Hepatocyte (in vitro differentiated cells): ENCODE results near the gene APOM. TPM values are rescaled to one million over a fixed set of nuclear protein-coding genes. Genes with fewer than 3 reads are reported as not detected.

ENCODE experiments used
- DNase-seq: peaks from one replicate; pipeline ENCODE4 v3.0.0-alpha.2; 2016; ENCODE audit warnings: low spot score
- H2AFZ ChIP-seq: fragments of 200-600 bp; sonication (generic); 2 replicates; pipeline ENCODE4 v1.6.0; 2016; ENCODE audit warnings: antibody characterized with exemption, mild to moderate bottlenecking
- H3K27ac ChIP-seq: fragments of 200-600 bp; sonication (generic); 2 replicates; pipeline ENCODE4 v1.5.1; 2016; ENCODE audit warnings: mild to moderate bottlenecking
- H3K27me3 ChIP-seq: fragments of 200-600 bp; sonication (generic); 2 replicates; pipeline ENCODE4 v1.6.1; 2016
- H3K36me3 ChIP-seq: fragments of 200-600 bp; sonication (generic); replicated peaks from 2 replicates; pipeline ENCODE4 v1.5.1; 2016; ENCODE audit warnings: low read depth; ENCODE audit not compliant: insufficient read depth
- H3K4me1 ChIP-seq: fragments of 200-600 bp; sonication (generic); 2 replicates; pipeline ENCODE4 v1.5.1; 2016; ENCODE audit warnings: mild to moderate bottlenecking, moderate library complexity; ENCODE audit not compliant: insufficient read depth
- H3K4me2 ChIP-seq: fragments of 200-600 bp; sonication (generic); 2 replicates; pipeline ENCODE4 v1.6.0; 2016
- H3K4me3 ChIP-seq: fragments of 200-600 bp; sonication (generic); 2 replicates; pipeline ENCODE4 v1.5.1; 2016; ENCODE audit warnings: mild to moderate bottlenecking
- H3K79me2 ChIP-seq: fragments of 200-600 bp; sonication (generic); 2 replicates; pipeline ENCODE4 v1.6.0; 2017; ENCODE audit warnings: mild to moderate bottlenecking
- H3K9me2 ChIP-seq: fragments of 200-600 bp; sonication (generic); replicated peaks from 2 replicates; pipeline ENCODE4 v1.6.0; 2017; ENCODE audit warnings: mild to moderate bottlenecking; ENCODE audit not compliant: insufficient read depth
- H3K9me3 ChIP-seq: fragments of 200-600 bp; sonication (generic); 2 replicates; pipeline ENCODE4 v1.5.1; 2016; ENCODE audit warnings: low read depth, mild to moderate bottlenecking
- H4K20me1 ChIP-seq: fragments of 200-600 bp; sonication (generic); 2 replicates; pipeline ENCODE4 v1.6.0; 2016; ENCODE audit warnings: mild to moderate bottlenecking; ENCODE audit not compliant: insufficient read depth, poor library complexity, severe bottlenecking
- EZH2 ChIP-seq: fragments of 200-600 bp; sonication (generic); IDR thresholded peaks from 2 replicates; pipeline ENCODE4 v1.6.1; 2016; ENCODE audit warnings: antibody characterized with exemption, mild to moderate bottlenecking, borderline replicate concordance
- EZH2phosphoT487 ChIP-seq: fragments of 200-600 bp; sonication (generic); IDR thresholded peaks from one replicate; pipeline ENCODE4 v1.6.1; 2018; ENCODE audit warnings: antibody characterized with exemption, mild to moderate bottlenecking, low read depth, moderate library complexity; ENCODE audit not compliant: unreplicated experiment, severe bottlenecking
- WGBS: methylation state at CpG from one replicate; pipeline ENCODE4 v1.1.6; 2016; ENCODE audit warnings: low lambda C conversion rate; ENCODE audit errors: missing lambda C conversion rate; 5-methylcytosine and 5-hydroxymethylcytosine counted together
- microRNA-seq: library from miRNA; unstranded; fragments of <30 nt; microRNA quantifications from one replicate; pipeline ENCODE4, GENCODE V29; 2017
- polyA plus RNA-seq: library from polyadenylated mRNA; unstranded; fragments of >200 nt; fragmentation: Nextera tagmentation; extraction: Ambion mirVana; gene quantifications from 2 replicates; pipeline ENCODE4 v1.2.1, GENCODE V29; 2016
- small RNA-seq: library from RNA; depleted of rRNA; stranded (forward); fragments of <200 nt; gene quantifications from one replicate; pipeline ENCODE3, GENCODE V24; 2014
- total RNA-seq: library from RNA; depleted of rRNA; stranded (reverse); fragments of >200 nt; gene quantifications from 2 replicates; pipeline ENCODE4 v1.2.3, GENCODE V29; 2014
- TF ChIP-seq, protein P1 (sequence below): fragments of 200-600 bp; sonication (generic); IDR thresholded peaks from 2 replicates; pipeline ENCODE4 v1.5.1; 2016; ENCODE audit warnings: antibody characterized with exemption, mild to moderate bottlenecking; ENCODE audit not compliant: poor library complexity

APOM gene
- total and polyA plus RNA-seq, 2 experiments from 2014 or later, result 9.3 to 40.7 TPM

DNA sequence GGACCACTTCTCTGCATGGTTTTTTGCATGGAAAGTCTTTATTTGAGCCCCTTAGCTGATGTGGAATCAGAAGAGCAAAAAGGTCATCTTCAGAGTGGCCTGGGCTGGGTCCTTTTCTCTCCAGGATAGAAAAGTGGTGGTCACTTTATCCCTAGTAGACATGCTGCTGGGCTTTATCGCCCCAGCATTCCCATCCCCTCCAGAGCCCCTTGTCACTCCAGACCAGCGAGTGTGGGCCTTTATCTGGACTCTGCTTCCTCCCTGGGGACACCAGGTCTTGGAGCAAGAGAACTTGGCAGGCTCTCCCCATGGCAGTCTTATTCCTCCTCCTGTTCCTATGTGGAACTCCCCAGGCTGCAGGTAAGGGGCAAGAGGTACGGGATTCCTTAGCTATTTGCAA lies 50.9 kb downstream of the APOM start, which contains the start of gene LY6G6F:
Gene LY6G6F, plus strand, starts transcription at position 268 of the 400 bp plus-strand sequence. Its CDS starts 41 bp downstream, at position 309.
- H4K20me1 ChIP-seq, result no peaks in the 10 kb centered on the region
- no peak within 1 kb of the TSS for H2AFZ ChIP-seq
- H3K4me2 ChIP-seq, result no peak within 1 kb of the TSS
- no peaks in the 10 kb centered on the region for H3K9me3 ChIP-seq
- H3K4me3 ChIP-seq, result no peak within 1 kb of the TSS
- peaks cover 11% of the 10 kb centered on the region for H3K4me1 ChIP-seq
- H3K36me3 ChIP-seq, result no peaks in the 10 kb centered on the region
- H3K79me2 ChIP-seq, result peaks cover 12% of the 10 kb centered on the region
- H3K9me2 ChIP-seq, result no peaks in the 10 kb centered on the region
- no peak for DNase-seq
- no peaks in the 10 kb centered on the region for H3K27me3 ChIP-seq
- WGBS, result 80% methylated on average over 3 of the region's 3 CpGs
- TF ChIP-seq EZH2, result no peak
- TF ChIP-seq, protein P1, sequence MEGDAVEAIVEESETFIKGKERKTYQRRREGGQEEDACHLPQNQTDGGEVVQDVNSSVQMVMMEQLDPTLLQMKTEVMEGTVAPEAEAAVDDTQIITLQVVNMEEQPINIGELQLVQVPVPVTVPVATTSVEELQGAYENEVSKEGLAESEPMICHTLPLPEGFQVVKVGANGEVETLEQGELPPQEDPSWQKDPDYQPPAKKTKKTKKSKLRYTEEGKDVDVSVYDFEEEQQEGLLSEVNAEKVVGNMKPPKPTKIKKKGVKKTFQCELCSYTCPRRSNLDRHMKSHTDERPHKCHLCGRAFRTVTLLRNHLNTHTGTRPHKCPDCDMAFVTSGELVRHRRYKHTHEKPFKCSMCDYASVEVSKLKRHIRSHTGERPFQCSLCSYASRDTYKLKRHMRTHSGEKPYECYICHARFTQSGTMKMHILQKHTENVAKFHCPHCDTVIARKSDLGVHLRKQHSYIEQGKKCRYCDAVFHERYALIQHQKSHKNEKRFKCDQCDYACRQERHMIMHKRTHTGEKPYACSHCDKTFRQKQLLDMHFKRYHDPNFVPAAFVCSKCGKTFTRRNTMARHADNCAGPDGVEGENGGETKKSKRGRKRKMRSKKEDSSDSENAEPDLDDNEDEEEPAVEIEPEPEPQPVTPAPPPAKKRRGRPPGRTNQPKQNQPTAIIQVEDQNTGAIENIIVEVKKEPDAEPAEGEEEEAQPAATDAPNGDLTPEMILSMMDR, result no peak
- TF ChIP-seq EZH2phosphoT487, result no peak
- no peak within 1 kb of the TSS for H3K27ac ChIP-seq

DNA sequence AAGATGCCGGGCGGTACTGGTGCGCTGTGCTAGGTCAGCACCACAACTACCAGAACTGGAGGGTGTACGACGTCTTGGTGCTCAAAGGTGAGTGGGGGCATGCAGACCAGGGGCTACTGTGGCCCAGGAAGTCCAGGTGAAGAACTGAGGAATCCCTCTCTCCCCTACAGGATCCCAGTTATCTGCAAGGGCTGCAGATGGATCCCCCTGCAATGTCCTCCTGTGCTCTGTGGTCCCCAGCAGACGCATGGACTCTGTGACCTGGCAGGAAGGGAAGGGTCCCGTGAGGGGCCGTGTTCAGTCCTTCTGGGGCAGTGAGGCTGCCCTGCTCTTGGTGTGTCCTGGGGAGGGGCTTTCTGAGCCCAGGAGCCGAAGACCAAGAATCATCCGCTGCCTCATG lies 52.0 kb downstream of the APOM start:
- H3K4me1 ChIP-seq, result peaks cover 5% of the 10 kb centered on the region
- H4K20me1 ChIP-seq, result no peaks in the 10 kb centered on the region
- H3K9me3 ChIP-seq, result no peaks in the 10 kb centered on the region
- no peak overlapping the region for H3K27ac ChIP-seq
- peaks cover 1% of the 10 kb centered on the region for H3K79me2 ChIP-seq
- no peak overlapping the region for H3K4me2 ChIP-seq
- H3K4me3 ChIP-seq, result no peak overlapping the region
- no peaks in the 10 kb centered on the region for H3K36me3 ChIP-seq
- TF ChIP-seq EZH2 (no peak), EZH2phosphoT487 (no peak)
- TF ChIP-seq, protein P1, result no peak
- WGBS, result 91% methylated on average over 8 of the region's 10 CpGs
- no peaks in the 10 kb centered on the region for H3K27me3 ChIP-seq
- no peak for DNase-seq
- H2AFZ ChIP-seq, result no peak overlapping the region
- no peaks in the 10 kb centered on the region for H3K9me2 ChIP-seq

Small RNA genes lying within 50 kb of the gene (microRNA-seq; reads per million reads assigned to microRNA genes)
- 5.4 reads per million, percentile 11 among the genes with 10 or more reads in this experiment for gene MIR4646
- 2.2 reads per million for gene MIR6832

Small RNA genes lying within 50 kb of the gene (small RNA-seq; reads per million reads assigned to genes)
- gene MIR4646 (not detected), gene MIR6832 (not detected), gene RF00019 (not detected), gene SNORA38 (3.7 reads per million, percentile 91 among the genes with 10 or more reads in this experiment), gene UQCRHP1 (not detected)

Other genes with a start within 250 kb of the APOM start
Only the 30 nearest of the 37 such genes appear.
- 0.40 and 0.67 TPM in 2 replicates for gene MICB, start 157.7 kb upstream of the APOM start, total RNA-seq
- 0.11 and 0.44 TPM in 2 replicates for gene MICB, start 157.7 kb upstream of the APOM start, polyA plus RNA-seq
- gene MCCD1, start 126.9 kb upstream of the APOM start, total RNA-seq, result 0.47 and 1.2 TPM in 2 replicates
- gene MCCD1, start 126.9 kb upstream of the APOM start, polyA plus RNA-seq, result 1.3 and 2.0 TPM in 2 replicates
- 207 and 287 TPM in 2 replicates for gene DDX39B, start 113.9 kb upstream of the APOM start, total RNA-seq
- gene DDX39B, start 113.9 kb upstream of the APOM start, polyA plus RNA-seq, result 210 and 238 TPM in 2 replicates
- 0.63 and 0.88 TPM in 2 replicates for gene ATP6V1G2, start 109.3 kb upstream of the APOM start, total RNA-seq
- 0.73 TPM in 1 of 2 replicates, not detected in the other for gene ATP6V1G2, start 109.3 kb upstream of the APOM start, polyA plus RNA-seq
- 22.7 and 28.9 TPM in 2 replicates for gene NFKBIL1, start 108.3 kb upstream of the APOM start, total RNA-seq
- gene NFKBIL1, start 108.3 kb upstream of the APOM start, polyA plus RNA-seq, result 25.0 and 30.3 TPM in 2 replicates
- gene LTA, start 83.6 kb upstream of the APOM start, total RNA-seq, result not detected in 2 replicates
- not detected in 2 replicates for gene LTA, start 83.6 kb upstream of the APOM start, polyA plus RNA-seq
- 0.63 TPM in 1 of 2 replicates, not detected in the other for gene TNF, start 80.3 kb upstream of the APOM start, total RNA-seq
- gene TNF, start 80.3 kb upstream of the APOM start, polyA plus RNA-seq, result 0.91 and 1.3 TPM in 2 replicates
- 2.4 and 4.0 TPM in 2 replicates for gene LTB, start 73.5 kb upstream of the APOM start, total RNA-seq
- gene LTB, start 73.5 kb upstream of the APOM start, polyA plus RNA-seq, result 6.0 and 10.6 TPM in 2 replicates
- gene LST1, start 69.6 kb upstream of the APOM start, total RNA-seq, result not detected in 2 replicates
- gene LST1, start 69.6 kb upstream of the APOM start, polyA plus RNA-seq, result 1.5 and 2.4 TPM in 2 replicates
- gene NCR3, start 62.9 kb upstream of the APOM start, total RNA-seq, result not detected in 2 replicates
- not detected in 2 replicates for gene NCR3, start 62.9 kb upstream of the APOM start, polyA plus RNA-seq
- 4.1 and 4.6 TPM in 2 replicates for gene AIF1, start 40.7 kb upstream of the APOM start, total RNA-seq
- 7.2 and 12.8 TPM in 2 replicates for gene AIF1, start 40.7 kb upstream of the APOM start, polyA plus RNA-seq
- gene PRRC2A, start 35.2 kb upstream of the APOM start, total RNA-seq, result 29.8 and 50.2 TPM in 2 replicates
- 47.5 and 69.0 TPM in 2 replicates for gene PRRC2A, start 35.2 kb upstream of the APOM start, polyA plus RNA-seq
- gene BAG6, start 3.2 kb upstream of the APOM start, total RNA-seq, result 113 and 148 TPM in 2 replicates
- 84.6 and 85.7 TPM in 2 replicates for gene BAG6, start 3.2 kb upstream of the APOM start, polyA plus RNA-seq
- gene C6orf47, start 4.9 kb downstream of the APOM start, total RNA-seq, result 21.3 and 23.3 TPM in 2 replicates
- 19.8 and 25.4 TPM in 2 replicates for gene C6orf47, start 4.9 kb downstream of the APOM start, polyA plus RNA-seq
- 11.5 and 18.1 TPM in 2 replicates for gene GPANK1, start 9.1 kb downstream of the APOM start, total RNA-seq
- gene GPANK1, start 9.1 kb downstream of the APOM start, polyA plus RNA-seq, result 18.5 and 23.8 TPM in 2 replicates
- 155 and 185 TPM in 2 replicates for gene CSNK2B, start 10.2 kb downstream of the APOM start, total RNA-seq
- gene CSNK2B, start 10.2 kb downstream of the APOM start, polyA plus RNA-seq, result 181 and 202 TPM in 2 replicates
- gene LY6G5B, start 14.1 kb downstream of the APOM start, total RNA-seq, result 2.2 and 5.3 TPM in 2 replicates
- gene LY6G5B, start 14.1 kb downstream of the APOM start, polyA plus RNA-seq, result 14.9 and 18.9 TPM in 2 replicates
- 0.32 TPM in 1 of 2 replicates, not detected in the other for gene LY6G5C, start 25.2 kb downstream of the APOM start, total RNA-seq
- 0.63 and 5.0 TPM in 2 replicates for gene LY6G5C, start 25.2 kb downstream of the APOM start, polyA plus RNA-seq
- 63.2 and 66.8 TPM in 2 replicates for gene ABHD16A, start 47.4 kb downstream of the APOM start, total RNA-seq
- 81.3 and 94.7 TPM in 2 replicates for gene ABHD16A, start 47.4 kb downstream of the APOM start, polyA plus RNA-seq
- not detected in 2 replicates for gene LY6G6F, start 51.0 kb downstream of the APOM start, total RNA-seq
- gene LY6G6F, start 51.0 kb downstream of the APOM start, polyA plus RNA-seq, result not detected in 2 replicates
- gene LY6G6D, start 59.5 kb downstream of the APOM start, total RNA-seq, result 1.3 TPM in 1 of 2 replicates, not detected in the other
- 1.2 and 3.0 TPM in 2 replicates for gene LY6G6D, start 59.5 kb downstream of the APOM start, polyA plus RNA-seq
- not detected in 2 replicates for gene LY6G6C, start 65.9 kb downstream of the APOM start, total RNA-seq
- 0.30 and 0.39 TPM in 2 replicates for gene LY6G6C, start 65.9 kb downstream of the APOM start, polyA plus RNA-seq
- gene MPIG6B, start 67.5 kb downstream of the APOM start, total RNA-seq, result not detected in 2 replicates
- 0.33 TPM in 1 of 2 replicates, not detected in the other for gene MPIG6B, start 67.5 kb downstream of the APOM start, polyA plus RNA-seq
- gene DDAH2, start 73.4 kb downstream of the APOM start, total RNA-seq, result 93.8 and 108 TPM in 2 replicates
- gene DDAH2, start 73.4 kb downstream of the APOM start, polyA plus RNA-seq, result 137 and 157 TPM in 2 replicates
- 454 and 463 TPM in 2 replicates for gene CLIC1, start 80.6 kb downstream of the APOM start, total RNA-seq
- 555 and 599 TPM in 2 replicates for gene CLIC1, start 80.6 kb downstream of the APOM start, polyA plus RNA-seq
- 6.4 and 7.9 TPM in 2 replicates for gene MSH5, start 84.1 kb downstream of the APOM start, total RNA-seq
- gene MSH5, start 84.1 kb downstream of the APOM start, polyA plus RNA-seq, result 4.9 and 8.5 TPM in 2 replicates
- gene SAPCD1, start 106.8 kb downstream of the APOM start, total RNA-seq, result 1.4 and 4.1 TPM in 2 replicates
- gene SAPCD1, start 106.8 kb downstream of the APOM start, polyA plus RNA-seq, result 1.8 and 2.0 TPM in 2 replicates
- gene VWA7, start 121.4 kb downstream of the APOM start, total RNA-seq, result 1.5 and 3.4 TPM in 2 replicates
- gene VWA7, start 121.4 kb downstream of the APOM start, polyA plus RNA-seq, result 2.8 and 5.2 TPM in 2 replicates
- gene VARS1, start 139.9 kb downstream of the APOM start, total RNA-seq, result 23.3 and 36.6 TPM in 2 replicates
- 51.0 and 59.6 TPM in 2 replicates for gene VARS1, start 139.9 kb downstream of the APOM start, polyA plus RNA-seq
- 42.9 and 51.9 TPM in 2 replicates for gene LSM2, start 151.1 kb downstream of the APOM start, total RNA-seq
- gene LSM2, start 151.1 kb downstream of the APOM start, polyA plus RNA-seq, result 48.7 and 57.9 TPM in 2 replicates